ENCODE results near the gene REL. TPM values are rescaled to one million over a fixed set of nuclear protein-coding genes. Genes with fewer than 3 reads are reported as not detected.
A peak's percentile ranks its signal among the peaks of the same experiment; 100 is the strongest.

The REL gene
- total and polyA plus RNA-seq, 2 of the 13 experiments (the other 11 are each of a cell fraction or from before 2014, with no cell fraction given), result 3.7 to 7.0 TPM

- TF ChIP-seq ZNF205 (CRISPR knock-in tag; IDR thresholded peaks at IDR 0.05) (peak; percentile 9; the same call in 1 of the 2 replicates), ZNF878 (CRISPR knock-in tag; IDR thresholded peaks at IDR 0.05) (0 out of 2 replicates have a peak, but pooled peaks have one; percentile 18), ZNF746 (CRISPR knock-in tag; IDR thresholded peaks at IDR 0.05) (no peak), ZBTB43 (CRISPR knock-in tag; conservative IDR thresholded peaks at IDR 0.05) (0 out of 2 replicates have a peak, but pooled peaks have one; percentile 5)
Measured at GRCh38 chr2:60880643-60881046, 729 bp upstream of the REL start (continued).

DNA sequence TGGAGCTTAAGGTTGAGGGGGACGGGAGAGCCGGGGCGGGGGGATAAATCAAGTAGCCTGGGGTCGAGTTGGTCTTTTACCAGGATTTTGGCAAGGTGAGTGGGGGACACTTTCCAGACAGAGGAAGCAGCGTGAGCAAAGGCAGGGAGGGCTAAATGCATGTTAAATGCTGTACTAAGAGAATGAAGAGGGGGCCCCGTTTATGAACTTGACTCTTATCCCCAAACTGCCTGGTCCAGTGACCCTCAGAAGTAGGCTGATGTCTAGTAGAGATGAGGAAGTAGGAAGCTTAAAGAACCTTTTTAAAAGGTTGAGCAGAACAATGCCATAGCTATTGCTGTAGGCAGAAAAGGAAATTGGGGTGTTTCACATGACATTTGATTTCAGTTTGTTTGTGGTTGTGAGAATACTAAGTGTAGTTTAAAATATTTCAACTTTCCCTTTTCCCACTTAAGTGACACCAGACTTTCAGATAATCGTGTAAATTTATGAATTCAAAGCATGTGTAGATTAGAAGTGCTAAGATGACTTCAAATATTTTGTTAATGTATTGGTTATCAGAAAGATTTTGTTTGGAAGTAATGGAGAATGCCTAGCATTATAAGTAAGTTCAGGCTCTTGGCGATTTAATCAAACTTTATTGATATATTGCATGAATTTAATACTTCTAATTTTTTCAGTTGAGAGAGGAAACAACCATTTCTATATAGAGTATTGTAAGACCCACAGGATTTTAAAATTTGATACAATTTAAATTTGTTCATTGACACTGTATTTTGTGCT lies 1.8 kb downstream of the REL start:
- peak overlapping the region; percentile 73 for H3K4me2 ChIP-seq (ENCODE audit: low read depth, low read length)
- intact Hi-C loops (cut with micrococcal nuclease; ENCODE audit: unreplicated experiment), result loop anchor here (5.0 kb wide), 3 partner anchors 76 to 134 kb away; partner anchors contain the start of genes PEX13 and PUS10
- DNase-seq (ENCODE audit: low spot score) (no peak), ATAC-seq (no peak), FAIRE-seq (no peak)
- no TSS peak for BruUV-seq (replicated peaks)
- H3K4me3 ChIP-seq (replicated peaks in 1 of 3; ENCODE audit: insufficient read depth in 1 of 3, low read depth in 2 of 3, low read length in 3 of 3), result peak overlapping the region; percentile 94 to 98 (median 98)
- H3K9me3 ChIP-seq (ENCODE audit: low read length), result no peaks in the 10 kb centered on the region
- no peaks in the 10 kb centered on the region; a peak in 1 of 5 replicates for H3K27me3 ChIP-seq (ENCODE audit: control insufficient read depth in 1 of 2, insufficient read depth in 2 of 2, low read length in 2 of 2)
- no peaks in the 10 kb centered on the region for H3K36me3 ChIP-seq (replicated peaks in 1 of 2; ENCODE audit: control insufficient read depth in 1 of 2, insufficient read depth in 2 of 2, low read length in 2 of 2)
- H3K4me1 ChIP-seq (ENCODE audit: insufficient read depth, low read length), result peaks cover 40% of the 10 kb centered on the region
- H4K20me1 ChIP-seq (ENCODE audit: insufficient read depth, low read length), result peaks cover 5% of the 10 kb centered on the region
- in situ Hi-C loops (cut with HindIII; ENCODE audit: extremely low pct_ligation_motif_present, low pct_unique_long_range_greater_than_20kb), result no loop called here
- ChIA-PET POLR2A (no interaction called here), CTCF (ENCODE audit: low intra/inter-chr PET ratio, low total read pairs) (no interaction called here)
- H3K79me2 ChIP-seq (ENCODE audit: insufficient read depth, low read length), result peaks cover 51% of the 10 kb centered on the region
- peak overlapping the region; percentile 93 for H3K27ac ChIP-seq (ENCODE audit: extremely low read length, insufficient read depth, low read length)
- no peak overlapping the region for H2AFZ ChIP-seq (ENCODE audit: low read length)
- H3K9ac ChIP-seq (ENCODE audit: insufficient read depth, low read depth, low read length), result peak overlapping the region; percentile 88
- 14% methylated on average over 8 of the region's 8 CpGs for WGBS (ENCODE audit: low lambda C conversion rate)
- TF ChIP-seq SAFB2 (CRISPR knock-in tag; IDR thresholded peaks at IDR 0.05; ENCODE audit: borderline replicate concordance, low read depth) (no peak), SAP130 (CRISPR knock-in tag; IDR thresholded peaks at IDR 0.05; ENCODE audit: low read depth) (peak; percentile 29; the same call in 1 of the 2 replicates), PAWR (CRISPR knock-in tag; IDR thresholded peaks at IDR 0.05; ENCODE audit: borderline replicate concordance) (no peak), ZNF503 (CRISPR knock-in tag; IDR thresholded peaks at IDR 0.05) (no peak)
- TF ChIP-seq, protein P1, sequence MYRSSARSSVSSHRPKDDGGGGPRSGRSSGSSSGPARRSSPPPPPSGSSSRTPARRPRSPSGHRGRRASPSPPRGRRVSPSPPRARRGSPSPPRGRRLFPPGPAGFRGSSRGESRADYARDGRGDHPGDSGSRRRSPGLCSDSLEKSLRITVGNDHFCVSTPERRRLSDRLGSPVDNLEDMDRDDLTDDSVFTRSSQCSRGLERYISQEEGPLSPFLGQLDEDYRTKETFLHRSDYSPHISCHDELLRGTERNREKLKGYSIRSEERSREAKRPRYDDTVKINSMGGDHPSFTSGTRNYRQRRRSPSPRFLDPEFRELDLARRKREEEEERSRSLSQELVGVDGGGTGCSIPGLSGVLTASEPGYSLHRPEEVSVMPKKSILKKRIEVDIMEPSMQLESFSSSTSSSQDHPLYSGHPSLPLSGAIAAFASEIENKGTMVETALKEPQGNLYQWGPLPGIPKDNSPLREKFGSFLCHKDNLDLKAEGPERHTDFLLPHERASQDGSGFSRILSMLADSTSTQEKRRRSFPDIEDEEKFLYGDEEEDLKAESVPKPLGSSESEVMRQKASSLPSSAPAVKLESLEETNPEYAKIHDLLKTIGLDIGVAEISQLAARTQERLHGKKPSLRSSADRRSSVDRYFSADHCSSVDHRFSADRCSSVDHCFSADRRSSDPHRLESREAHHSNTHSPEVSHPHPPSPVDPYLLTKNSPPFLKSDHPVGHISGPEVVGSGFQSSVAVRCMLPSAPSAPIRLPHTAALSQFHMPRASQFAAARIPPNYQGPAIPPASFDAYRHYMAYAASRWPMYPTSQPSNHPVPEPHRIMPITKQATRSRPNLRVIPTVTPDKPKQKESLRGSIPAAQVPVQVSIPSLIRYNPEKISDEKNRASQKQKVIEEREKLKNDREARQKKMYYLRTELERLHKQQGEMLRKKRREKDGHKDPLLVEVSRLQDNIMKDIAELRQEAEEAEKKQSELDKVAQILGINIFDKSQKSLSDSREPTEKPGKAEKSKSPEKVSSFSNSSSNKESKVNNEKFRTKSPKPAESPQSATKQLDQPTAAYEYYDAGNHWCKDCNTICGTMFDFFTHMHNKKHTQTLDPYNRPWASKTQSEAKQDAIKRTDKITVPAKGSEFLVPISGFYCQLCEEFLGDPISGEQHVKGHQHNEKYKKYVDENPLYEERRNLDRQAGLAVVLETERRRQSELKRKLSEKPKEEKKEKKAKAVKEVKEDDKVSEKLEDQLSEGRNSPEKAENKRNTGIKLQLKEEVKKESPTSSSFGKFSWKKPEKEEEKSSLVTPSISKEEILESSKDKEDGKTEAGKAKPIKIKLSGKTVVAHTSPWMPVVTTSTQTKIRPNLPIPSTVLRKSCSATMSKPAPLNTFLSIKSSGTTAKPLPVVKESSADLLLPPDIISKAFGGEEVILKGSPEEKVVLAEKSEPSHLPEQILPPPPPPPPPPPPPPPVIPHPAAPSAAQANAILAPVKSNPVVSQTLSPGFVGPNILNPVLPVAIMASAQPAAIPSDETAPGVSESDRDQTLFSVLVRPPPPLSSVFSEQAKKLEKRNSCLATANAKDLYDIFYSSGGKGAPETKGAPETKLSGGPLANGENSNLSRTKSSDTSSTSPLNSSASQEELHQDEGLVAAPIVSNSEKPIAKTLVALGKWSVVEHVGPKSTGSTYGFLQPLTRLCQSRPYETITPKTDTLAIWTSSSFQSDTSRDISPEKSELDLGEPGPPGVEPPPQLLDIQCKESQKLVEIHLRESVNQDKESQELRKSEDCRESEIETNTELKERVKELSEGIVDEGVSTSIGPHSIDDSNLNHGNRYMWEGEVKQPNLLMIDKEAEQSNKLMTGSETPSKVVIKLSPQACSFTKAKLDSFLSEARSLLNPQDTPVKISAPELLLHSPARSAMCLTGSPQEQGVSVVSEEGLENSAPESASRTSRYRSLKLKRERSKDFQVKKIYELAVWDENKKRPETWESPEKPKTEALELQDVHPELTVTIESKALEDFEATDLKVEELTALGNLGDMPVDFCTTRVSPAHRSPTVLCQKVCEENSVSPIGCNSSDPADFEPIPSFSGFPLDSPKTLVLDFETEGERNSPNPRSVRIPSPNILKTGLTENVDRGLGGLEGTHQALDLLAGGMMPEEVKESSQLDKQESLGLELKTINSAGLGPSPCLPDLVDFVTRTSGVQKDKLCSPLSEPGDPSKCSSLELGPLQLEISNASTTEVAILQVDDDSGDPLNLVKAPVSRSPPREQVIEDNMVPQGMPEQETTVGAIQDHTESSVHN (CRISPR knock-in tag; IDR thresholded peaks at IDR 0.05), result no peak
